Measurements from ENCODE around the gene NKX1-1.

The NKX1-1 gene

DNA sequence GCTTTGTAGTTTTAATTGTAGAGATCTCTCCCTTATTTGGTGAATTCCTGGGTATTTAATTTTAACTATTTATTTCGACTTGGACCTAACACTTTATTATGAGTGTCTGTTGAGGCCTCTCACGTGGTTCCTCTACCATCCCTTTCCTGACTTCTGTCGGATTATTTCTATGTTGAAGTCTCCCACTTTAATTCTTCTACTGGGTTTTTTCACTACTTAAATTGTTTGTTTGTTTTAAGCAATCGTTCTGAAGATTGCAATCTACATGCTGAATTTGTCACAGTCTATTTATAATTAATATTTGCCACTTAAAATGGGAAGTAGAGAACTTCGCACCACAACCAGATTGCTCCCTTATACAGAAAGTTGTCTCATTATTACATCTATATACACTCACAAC is 20.8 kb upstream of the NKX1-1 start:
- TF ChIP-seq, protein P1, sequence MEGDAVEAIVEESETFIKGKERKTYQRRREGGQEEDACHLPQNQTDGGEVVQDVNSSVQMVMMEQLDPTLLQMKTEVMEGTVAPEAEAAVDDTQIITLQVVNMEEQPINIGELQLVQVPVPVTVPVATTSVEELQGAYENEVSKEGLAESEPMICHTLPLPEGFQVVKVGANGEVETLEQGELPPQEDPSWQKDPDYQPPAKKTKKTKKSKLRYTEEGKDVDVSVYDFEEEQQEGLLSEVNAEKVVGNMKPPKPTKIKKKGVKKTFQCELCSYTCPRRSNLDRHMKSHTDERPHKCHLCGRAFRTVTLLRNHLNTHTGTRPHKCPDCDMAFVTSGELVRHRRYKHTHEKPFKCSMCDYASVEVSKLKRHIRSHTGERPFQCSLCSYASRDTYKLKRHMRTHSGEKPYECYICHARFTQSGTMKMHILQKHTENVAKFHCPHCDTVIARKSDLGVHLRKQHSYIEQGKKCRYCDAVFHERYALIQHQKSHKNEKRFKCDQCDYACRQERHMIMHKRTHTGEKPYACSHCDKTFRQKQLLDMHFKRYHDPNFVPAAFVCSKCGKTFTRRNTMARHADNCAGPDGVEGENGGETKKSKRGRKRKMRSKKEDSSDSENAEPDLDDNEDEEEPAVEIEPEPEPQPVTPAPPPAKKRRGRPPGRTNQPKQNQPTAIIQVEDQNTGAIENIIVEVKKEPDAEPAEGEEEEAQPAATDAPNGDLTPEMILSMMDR (IDR thresholded peaks at IDR 0.05; ENCODE audit: insufficient read depth, low read length, missing control alignments): no peak
- CTCF ChIA-PET: no interaction called here
- POLR2A ChIA-PET: no interaction called here
- no peak overlapping the region for H3K4me3 ChIP-seq (ENCODE audit: low read depth, low read length)
- no peak for DNase-seq (ENCODE audit: low read depth, low spot score)

DNA sequence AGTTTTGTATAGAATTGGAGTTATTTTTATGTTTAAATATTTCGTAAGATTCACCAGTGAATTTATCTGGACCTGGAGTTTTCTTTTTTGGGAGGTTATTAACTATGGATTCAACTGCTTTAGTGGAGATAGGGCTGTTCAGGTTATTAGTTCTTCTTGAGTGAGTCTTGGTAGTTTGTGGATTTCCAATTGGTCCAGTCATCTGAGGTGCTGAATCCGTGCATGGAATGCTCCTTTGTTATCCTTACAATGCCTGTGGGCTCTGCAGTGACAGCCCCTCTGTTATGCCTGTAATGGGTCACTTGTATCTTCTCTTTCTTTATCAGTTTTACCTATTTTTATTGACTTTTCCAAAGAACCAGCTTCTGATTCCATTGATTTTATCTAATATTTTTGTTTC is 15.4 kb upstream of the NKX1-1 start:
- CTCF ChIA-PET: no interaction called here

DNA sequence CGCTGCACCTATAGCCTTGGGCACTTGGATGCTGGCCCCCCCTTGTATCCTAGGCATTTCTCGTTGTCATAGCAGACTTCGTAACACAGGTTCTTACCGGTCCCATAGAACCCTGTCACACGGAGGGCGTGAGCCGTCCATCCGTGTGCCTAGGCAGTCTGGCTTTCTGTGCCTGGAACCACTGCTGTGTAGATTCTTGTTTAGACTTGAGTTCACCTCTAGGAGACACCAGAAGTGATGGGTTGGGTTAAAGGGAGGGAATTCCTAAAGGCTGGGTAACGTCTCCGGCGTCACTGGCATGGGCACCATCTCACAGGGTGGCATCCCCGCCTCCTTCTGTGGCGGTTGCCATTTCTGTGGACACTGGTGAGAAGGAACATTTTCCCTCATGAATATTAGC is 13.5 kb upstream of the NKX1-1 start:
- TF ChIP-seq, protein P1 (IDR thresholded peaks at IDR 0.05; ENCODE audit: insufficient read depth, low read length, missing control alignments): no peak
- ChIA-PET POLR2A (no interaction called here), CTCF (no interaction called here)
- no peak overlapping the region for H3K4me3 ChIP-seq (ENCODE audit: low read depth, low read length)
- DNase-seq (ENCODE audit: low read depth, low spot score): no peak

More for the DNA sequence above, 15.4 kb upstream of the NKX1-1 start:
- TF ChIP-seq, protein P1 (IDR thresholded peaks at IDR 0.05; ENCODE audit: insufficient read depth, low read length, missing control alignments): no peak
- POLR2A ChIA-PET: no interaction called here
- DNase-seq (ENCODE audit: low read depth, low spot score): no peak
- H3K4me3 ChIP-seq (ENCODE audit: low read depth, low read length): no peak overlapping the region

DNA sequence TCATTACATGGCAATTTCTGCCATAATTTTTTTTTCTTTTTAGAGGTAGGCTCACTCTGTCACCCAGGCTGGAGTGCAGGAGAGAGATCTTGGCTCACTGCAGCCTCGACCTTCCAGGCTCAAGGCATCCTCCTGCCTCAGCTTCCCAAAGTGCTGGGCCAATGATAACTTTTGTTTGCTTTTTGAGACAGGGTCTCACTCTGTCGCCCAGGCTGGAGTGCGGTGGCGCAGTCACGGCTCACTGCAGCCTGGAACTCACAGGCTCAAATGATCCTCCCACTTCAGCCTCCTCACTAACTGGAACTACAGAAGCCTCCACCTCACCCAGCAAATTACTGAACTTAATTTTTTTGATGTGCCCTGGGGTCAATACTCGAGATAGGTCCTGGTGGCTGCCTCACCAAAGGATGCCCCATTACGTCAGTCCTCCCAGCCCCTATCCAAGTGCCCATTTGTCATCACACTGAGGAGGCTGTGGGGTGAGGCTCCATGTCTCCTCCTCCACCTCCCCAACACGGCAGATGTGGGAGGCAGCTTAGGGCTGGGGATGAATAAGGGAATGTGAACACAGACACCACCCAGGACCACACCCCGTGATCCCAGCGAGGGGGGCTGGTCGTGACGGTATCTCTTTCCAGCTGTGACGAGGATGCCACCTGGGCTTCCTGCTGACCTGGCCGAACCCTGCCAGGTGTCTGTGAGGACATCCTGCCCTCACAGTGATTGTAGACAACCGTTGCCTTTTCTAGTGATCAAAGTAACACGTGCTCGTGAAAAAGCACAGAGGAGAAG is 12.4 kb upstream of the NKX1-1 start:
- H3K4me3 ChIP-seq (ENCODE audit: low read depth, low read length): no peak overlapping the region
- CTCF ChIA-PET: no interaction called here
- POLR2A ChIA-PET: no interaction called here
- TF ChIP-seq, protein P1 (IDR thresholded peaks at IDR 0.05; ENCODE audit: insufficient read depth, low read length, missing control alignments): no peak
- no peak for DNase-seq (ENCODE audit: low read depth, low spot score)

DNA sequence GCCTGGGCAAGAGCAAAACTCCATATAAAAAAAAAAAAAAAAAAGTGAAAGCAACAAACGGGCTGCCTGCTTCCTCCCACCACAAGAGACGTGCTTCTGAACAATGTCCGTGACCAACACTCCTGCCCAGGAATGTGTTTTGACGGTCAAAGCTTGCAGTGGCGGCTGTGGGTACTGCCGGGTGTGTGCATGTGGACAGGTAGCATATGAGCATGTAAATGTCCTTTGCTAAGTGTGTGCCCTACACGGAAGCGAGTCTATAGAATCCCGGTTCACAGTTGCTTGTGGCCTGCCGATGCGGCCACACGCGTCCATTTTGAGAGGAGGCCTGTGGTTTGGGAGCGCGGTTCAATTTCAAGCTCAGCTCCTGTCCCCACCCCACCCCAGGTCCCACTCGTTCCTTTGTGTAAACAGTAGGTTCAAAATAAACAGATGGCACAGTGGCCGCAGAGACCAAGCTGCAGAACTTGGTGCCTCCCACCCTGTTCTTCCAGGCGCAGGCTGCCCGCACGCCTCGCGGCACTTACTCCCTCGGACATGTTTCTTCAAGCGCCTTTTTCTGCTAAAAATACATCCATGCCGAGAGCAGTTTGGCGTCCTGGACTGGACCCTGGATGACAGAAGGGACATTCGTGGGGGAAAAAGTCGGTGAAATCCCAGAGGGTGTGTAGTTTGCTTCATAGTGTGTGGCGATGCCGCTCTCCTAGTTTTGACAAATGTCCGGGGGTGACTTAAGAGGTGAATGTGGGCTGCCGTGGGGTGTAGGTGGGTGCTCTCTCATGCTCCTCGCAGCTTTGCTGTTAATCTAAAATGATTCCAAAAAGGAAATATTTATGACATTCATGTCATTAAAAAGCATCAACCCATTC is 11.5 kb upstream of the NKX1-1 start:
- ChIA-PET CTCF (no interaction called here), POLR2A (no interaction called here)
- no peak for DNase-seq (ENCODE audit: low read depth, low spot score)
- TF ChIP-seq, protein P1 (IDR thresholded peaks at IDR 0.05; ENCODE audit: insufficient read depth, low read length, missing control alignments): no peak
- H3K4me3 ChIP-seq (ENCODE audit: low read depth, low read length): no peak overlapping the region

DNA sequence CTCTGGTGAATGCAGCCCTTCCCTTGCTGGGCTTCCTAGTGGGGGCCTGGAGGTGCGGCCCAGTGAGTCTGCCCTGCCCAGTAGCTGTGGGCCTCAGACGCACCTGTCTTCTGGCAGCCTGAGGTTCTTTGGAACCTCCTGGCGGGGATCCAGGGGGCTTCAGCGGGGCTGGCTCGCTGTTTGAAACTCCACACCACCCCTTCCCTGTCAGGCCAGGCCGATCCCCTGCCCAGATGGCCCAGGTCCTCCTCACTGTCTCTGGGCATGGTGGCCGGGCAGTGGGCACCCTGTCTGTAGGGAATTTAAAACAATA is 10.7 kb upstream of the NKX1-1 start:
- TF ChIP-seq, protein P1 (IDR thresholded peaks at IDR 0.05; ENCODE audit: insufficient read depth, low read length, missing control alignments): no peak
- ChIA-PET CTCF (no interaction called here), POLR2A (no interaction called here)
- H3K4me3 ChIP-seq (ENCODE audit: low read depth, low read length): no peak overlapping the region
- DNase-seq (ENCODE audit: low read depth, low spot score): no peak
